ENCODE results near the gene SP2. TPM values are rescaled to one million over a fixed set of nuclear protein-coding genes. Genes with fewer than 3 reads are reported as not detected.

Gene SP2
- total RNA-seq, 1 donor from 2014 or later, result 11.3 TPM

DNA sequence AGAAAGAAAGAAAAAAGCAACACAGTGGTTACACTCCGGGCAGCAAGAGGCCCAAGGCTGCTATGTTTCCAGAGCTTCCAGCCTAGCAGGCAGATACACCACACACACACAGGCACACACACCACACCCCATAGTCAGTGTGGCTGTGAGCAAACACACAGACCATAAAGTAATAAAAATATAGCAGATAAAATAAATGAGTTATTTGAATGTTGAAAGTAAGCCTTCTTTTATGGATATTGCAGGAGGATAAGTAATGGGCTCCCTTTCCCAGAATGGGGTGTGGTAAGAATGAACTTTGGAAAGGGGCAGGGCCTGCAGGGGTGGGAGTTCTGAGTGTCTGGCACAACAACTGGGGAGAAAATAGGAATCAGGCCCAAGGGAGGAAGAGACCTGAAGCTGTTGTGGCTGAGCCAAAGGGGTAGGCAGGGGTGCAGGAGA is 70.1 kb downstream of the SP2 start:
- Histone ChIP-seq H3K9me3 (no peaks in the 10 kb centered on the region), H3K4me3 (no peak overlapping the region), H3K36me3 (no peaks in the 10 kb centered on the region), H3K27ac (peak overlapping the region; percentile 39), H3K4me1 (peaks cover 35% of the 10 kb centered on the region), H3K27me3 (no peaks in the 10 kb centered on the region)
- intact Hi-C loops (cut with DNase I), result no loop called here
- no peak for DNase-seq (ENCODE audit: extremely low spot score in 2 of 2)
- peak in 1 of 2 donors; percentile 10 for TF ChIP-seq POLR2AphosphoS5 (IDR thresholded peaks at IDR 0.05; ENCODE audit: insufficient read depth in 1 of 2, low read depth in 1 of 2)
- TF ChIP-seq POLR2A (IDR thresholded peaks at IDR 0.05), result no peak

DNA sequence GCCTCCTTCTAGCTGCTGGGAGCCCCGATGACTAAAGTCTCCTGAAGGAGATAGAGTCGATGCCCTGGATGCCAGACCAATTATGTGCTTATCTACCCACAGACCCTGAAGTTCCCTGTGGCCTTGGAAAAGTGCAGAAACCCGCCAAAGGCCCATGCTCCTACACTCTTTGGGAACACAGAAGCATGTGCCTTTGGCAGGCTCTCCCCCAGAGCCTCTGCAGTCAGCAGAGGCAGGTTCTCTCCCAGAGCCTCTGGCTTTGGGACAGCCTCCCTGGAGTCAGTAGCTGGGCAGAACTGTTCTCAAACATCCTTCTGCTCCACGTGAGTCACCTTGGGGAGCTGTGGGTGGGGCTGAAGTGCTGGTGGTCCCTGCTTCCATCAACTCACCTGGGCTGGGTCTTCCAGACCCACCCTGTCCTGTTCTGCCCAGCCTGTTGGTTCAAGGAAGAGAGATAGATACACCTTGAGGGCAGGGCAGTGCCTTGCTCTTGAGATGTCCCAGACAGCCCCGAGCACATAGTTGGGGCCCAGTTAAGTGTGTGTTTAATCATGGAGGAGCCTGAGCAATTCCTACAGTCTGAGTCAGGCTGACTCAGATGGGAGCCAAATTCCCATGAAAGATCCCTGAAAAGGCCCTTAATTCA is 71.7 kb downstream of the SP2 start:
- no peaks in the 10 kb centered on the region for H3K36me3 ChIP-seq
- no peak for TF ChIP-seq POLR2A (IDR thresholded peaks at IDR 0.05)
- TF ChIP-seq, protein P1, sequence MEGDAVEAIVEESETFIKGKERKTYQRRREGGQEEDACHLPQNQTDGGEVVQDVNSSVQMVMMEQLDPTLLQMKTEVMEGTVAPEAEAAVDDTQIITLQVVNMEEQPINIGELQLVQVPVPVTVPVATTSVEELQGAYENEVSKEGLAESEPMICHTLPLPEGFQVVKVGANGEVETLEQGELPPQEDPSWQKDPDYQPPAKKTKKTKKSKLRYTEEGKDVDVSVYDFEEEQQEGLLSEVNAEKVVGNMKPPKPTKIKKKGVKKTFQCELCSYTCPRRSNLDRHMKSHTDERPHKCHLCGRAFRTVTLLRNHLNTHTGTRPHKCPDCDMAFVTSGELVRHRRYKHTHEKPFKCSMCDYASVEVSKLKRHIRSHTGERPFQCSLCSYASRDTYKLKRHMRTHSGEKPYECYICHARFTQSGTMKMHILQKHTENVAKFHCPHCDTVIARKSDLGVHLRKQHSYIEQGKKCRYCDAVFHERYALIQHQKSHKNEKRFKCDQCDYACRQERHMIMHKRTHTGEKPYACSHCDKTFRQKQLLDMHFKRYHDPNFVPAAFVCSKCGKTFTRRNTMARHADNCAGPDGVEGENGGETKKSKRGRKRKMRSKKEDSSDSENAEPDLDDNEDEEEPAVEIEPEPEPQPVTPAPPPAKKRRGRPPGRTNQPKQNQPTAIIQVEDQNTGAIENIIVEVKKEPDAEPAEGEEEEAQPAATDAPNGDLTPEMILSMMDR (IDR thresholded peaks at IDR 0.05), result no peak
- TF ChIP-seq POLR2AphosphoS5 (IDR thresholded peaks at IDR 0.05; ENCODE audit: insufficient read depth in 1 of 2, low read depth in 1 of 2), result peak in 1 of 2 donors; percentile 15
- peaks cover 50% of the 10 kb centered on the region for H3K4me1 ChIP-seq
- intact Hi-C loops (cut with DNase I), result no loop called here
- no peak overlapping the region for H3K27ac ChIP-seq
- H3K9me3 ChIP-seq, result no peaks in the 10 kb centered on the region
- DNase-seq (ENCODE audit: extremely low spot score in 2 of 2), result no peak
- H3K27me3 ChIP-seq, result no peaks in the 10 kb centered on the region
- H3K4me3 ChIP-seq, result no peak overlapping the region

DNA sequence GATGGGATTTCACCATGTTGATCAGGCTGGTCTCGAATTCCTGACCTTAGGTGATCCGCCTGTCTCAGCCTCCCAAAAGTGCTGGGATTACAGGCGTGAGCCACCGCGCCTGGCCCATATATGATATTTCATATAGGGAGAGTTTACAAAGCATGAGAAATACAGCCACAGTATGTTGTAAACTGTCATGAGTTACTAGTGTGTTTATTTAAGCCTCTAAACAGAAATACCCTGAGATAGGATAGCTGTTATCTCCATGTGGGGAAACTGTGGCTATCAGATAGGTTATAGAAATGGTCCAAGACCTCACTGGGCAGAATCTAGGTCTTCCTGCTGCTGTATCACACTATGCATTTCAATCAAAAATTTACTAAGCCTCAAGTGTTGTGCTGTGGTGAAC is 72.8 kb downstream of the SP2 start:
- Histone ChIP-seq H3K27ac (no peak overlapping the region), H3K4me3 (no peak overlapping the region), H3K27me3 (no peaks in the 10 kb centered on the region), H3K9me3 (no peaks in the 10 kb centered on the region), H3K4me1 (peaks cover 50% of the 10 kb centered on the region), H3K36me3 (peaks cover 0 to 3% of the 10 kb centered on the region in 2 donors)
- TF ChIP-seq POLR2A (IDR thresholded peaks at IDR 0.05), result no peak
- TF ChIP-seq, protein P1 (IDR thresholded peaks at IDR 0.05), result no peak
- no peak for TF ChIP-seq POLR2AphosphoS5 (IDR thresholded peaks at IDR 0.05; ENCODE audit: insufficient read depth in 1 of 2, low read depth in 1 of 2)
- DNase-seq (ENCODE audit: extremely low spot score in 2 of 2), result no peak
- intact Hi-C loops (cut with DNase I), result no loop called here

DNA sequence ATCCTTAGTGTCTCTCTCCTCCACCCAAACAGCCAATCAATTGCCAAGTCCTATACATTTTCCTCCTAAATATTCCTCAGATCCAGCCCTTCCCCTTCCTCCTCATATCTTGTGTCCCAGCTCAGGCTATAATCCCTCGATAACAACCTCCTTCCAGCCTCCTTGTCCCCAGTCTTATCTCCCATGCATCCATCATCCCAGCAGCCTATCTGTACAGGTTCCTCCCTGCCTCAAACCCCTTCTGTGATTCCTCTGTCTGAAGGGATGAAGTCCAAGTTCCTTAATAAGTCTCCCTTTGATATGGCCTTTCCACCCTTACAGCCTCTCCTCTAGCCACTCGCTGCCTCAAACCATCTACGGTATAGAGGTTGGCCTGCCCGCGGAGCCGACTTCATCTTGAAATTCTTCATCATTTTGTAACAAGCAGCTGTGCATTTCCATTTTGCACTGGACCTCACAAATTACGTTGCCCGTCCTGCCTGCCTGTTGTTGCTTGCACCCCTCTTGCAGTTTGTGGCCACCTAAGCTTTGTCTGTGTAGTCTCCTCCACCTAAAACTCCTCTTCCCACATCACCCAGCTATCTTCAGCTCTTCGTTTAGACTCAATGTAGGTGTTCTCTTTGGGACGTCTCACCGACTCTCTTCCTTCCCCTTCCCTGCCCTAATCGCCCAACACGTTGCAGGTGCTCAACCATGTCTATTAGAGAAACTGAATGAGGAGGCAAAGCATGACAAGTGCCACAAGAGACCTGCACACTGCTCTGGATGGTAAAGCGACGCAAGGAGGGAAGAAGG is 74.1 kb downstream of the SP2 start:
- Histone ChIP-seq H3K4me3 (peak overlapping the region; percentile 80 to 84), H3K36me3 (peaks cover 0 to 16% of the 10 kb centered on the region in 2 donors), H3K9me3 (no peaks in the 10 kb centered on the region), H3K4me1 (peaks cover 49% of the 10 kb centered on the region), H3K27ac (peak overlapping the region; percentile 42), H3K27me3 (no peaks in the 10 kb centered on the region)
- no peak for DNase-seq (ENCODE audit: extremely low spot score in 2 of 2)
- intact Hi-C loops (cut with DNase I), result no loop called here
- TF ChIP-seq POLR2AphosphoS5 (IDR thresholded peaks at IDR 0.05; ENCODE audit: insufficient read depth in 1 of 2, low read depth in 1 of 2) (no peak), POLR2A (IDR thresholded peaks at IDR 0.05) (no peak)
- TF ChIP-seq, protein P1 (IDR thresholded peaks at IDR 0.05), result no peak

DNA sequence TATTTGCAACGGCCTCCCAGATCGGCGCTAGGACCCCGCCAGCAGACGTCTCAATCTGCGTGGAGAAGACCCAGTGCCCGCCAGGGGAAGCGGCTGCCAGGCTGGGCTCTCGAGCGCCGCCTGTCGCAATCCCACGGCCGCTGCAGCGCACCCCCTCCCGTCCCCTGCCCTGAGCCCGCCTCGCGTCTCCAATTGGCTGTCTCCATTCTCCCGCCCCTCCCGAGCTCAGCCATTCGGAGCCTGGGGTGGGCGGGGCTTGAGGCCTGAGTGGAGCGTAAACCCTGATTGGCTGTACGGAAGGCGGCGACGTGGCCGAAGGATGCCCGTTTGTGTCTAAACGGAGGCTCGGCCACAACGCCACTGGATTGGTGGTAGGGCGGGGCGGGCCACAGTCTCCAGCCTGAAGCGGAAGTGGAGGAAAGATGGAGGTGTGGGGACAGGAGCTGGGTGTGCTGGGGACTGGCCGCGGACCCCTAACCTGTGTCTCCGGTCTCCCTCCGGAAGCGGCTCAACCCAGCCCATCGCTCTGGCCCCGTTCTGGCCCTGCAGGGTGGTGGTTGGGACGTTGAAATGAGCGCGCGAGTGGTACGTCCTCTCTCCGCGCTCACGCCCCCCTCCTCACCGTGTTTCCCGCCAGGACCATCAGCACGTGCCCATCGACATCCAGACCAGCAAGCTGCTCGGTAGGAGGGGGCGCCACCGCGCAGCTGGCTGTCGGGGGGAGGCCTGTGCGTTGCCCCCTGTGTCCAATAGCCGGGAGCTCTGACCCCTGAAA is 74.9 kb downstream of the SP2 start, which contains the start of gene CDK5RAP3:
TSS of gene CDK5RAP3 (plus strand) at position 389 of the 775 bp plus-strand sequence. CDS start at position 423, 34 bp downstream.
- Histone ChIP-seq H3K27ac (peak within 1 kb of the TSS; percentile 65), H3K4me1 (peaks cover 42% of the 10 kb centered on the region), H3K27me3 (no peaks in the 10 kb centered on the region), H3K4me3 (peak within 1 kb of the TSS; percentile 80 to 84), H3K9me3 (no peaks in the 10 kb centered on the region), H3K36me3 (peaks cover 0 to 24% of the 10 kb centered on the region in 2 donors)
- DNase-seq (ENCODE audit: extremely low spot score in 2 of 2), result peak; percentile 99 to 100
- TF ChIP-seq, protein P1 (IDR thresholded peaks at IDR 0.05), result peak; percentile 85 to 95 (median 89)
- TF ChIP-seq POLR2A (IDR thresholded peaks at IDR 0.05) (peak in 1 of 2 donors; percentile 24), POLR2AphosphoS5 (IDR thresholded peaks at IDR 0.05; ENCODE audit: insufficient read depth in 1 of 2, low read depth in 1 of 2) (peak; percentile 91 to 95)
- intact Hi-C loops (cut with DNase I), result no loop called here
